IPS-15b (cell line): ENCODE results near the gene SMARCC2.

ENCODE experiments used
- H3K27me3 ChIP-seq: one replicate; pipeline ENCODE4 v1.6.1; 2013; ENCODE audit warnings: low read length; ENCODE audit not compliant: control insufficient read depth, insufficient read depth
- H3K36me3 ChIP-seq: one replicate; pipeline ENCODE4 v1.6.1; 2013; ENCODE audit warnings: low read length; ENCODE audit not compliant: control insufficient read depth, insufficient read depth
- H3K4me1 ChIP-seq: one replicate; pipeline ENCODE4 v1.6.1; 2013; ENCODE audit warnings: mild to moderate bottlenecking, low read length; ENCODE audit not compliant: control insufficient read depth, insufficient read depth
- H3K4me3 ChIP-seq: one replicate; pipeline ENCODE4 v1.5.1; 2013; ENCODE audit warnings: low read depth, low read length
- H3K9ac ChIP-seq: one replicate; pipeline ENCODE4 v1.6.1; 2013; ENCODE audit warnings: low read depth, mild to moderate bottlenecking, low read length
- H3K9me3 ChIP-seq: one replicate; pipeline ENCODE4 v1.6.1; 2013; ENCODE audit warnings: mild to moderate bottlenecking, low read length; ENCODE audit not compliant: control insufficient read depth, insufficient read depth

The SMARCC2 gene

DNA sequence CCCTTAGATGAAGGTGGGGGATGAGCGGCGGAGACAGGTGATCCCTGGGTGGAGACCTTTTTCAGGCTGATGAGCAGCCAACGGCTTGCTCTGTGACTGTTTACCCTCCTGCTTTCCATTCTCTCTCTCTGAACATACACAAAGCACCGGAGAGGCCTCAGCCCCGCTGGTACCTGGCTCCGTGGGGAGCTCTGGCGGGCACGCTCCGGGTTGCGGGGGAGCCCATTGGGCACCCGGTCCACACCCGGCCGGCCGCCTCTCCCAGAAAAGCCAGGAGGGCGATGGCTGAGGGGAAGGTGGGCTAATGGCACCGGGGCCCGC, 545 bp downstream of the SMARCC2 start:
- Histone ChIP-seq H3K36me3 (peaks cover 21% of the 10 kb centered on the region), H3K27me3 (no peaks in the 10 kb centered on the region), H3K9me3 (no peaks in the 10 kb centered on the region), H3K4me1 (peaks cover 8% of the 10 kb centered on the region), H3K9ac (peak overlapping the region; percentile 71), H3K4me3 (peak overlapping the region; percentile 82)

GRCh38 chr12:56188131-56188777, 1.0 kb downstream of the SMARCC2 start:
- peak overlapping the region; percentile 71 for H3K9ac ChIP-seq
- no peaks in the 10 kb centered on the region for H3K27me3 ChIP-seq
- H3K4me1 ChIP-seq = peaks cover 8% of the 10 kb centered on the region
- peaks cover 26% of the 10 kb centered on the region for H3K36me3 ChIP-seq
- no peaks in the 10 kb centered on the region for H3K9me3 ChIP-seq
- H3K4me3 ChIP-seq = peak overlapping the region; percentile 82

DNA sequence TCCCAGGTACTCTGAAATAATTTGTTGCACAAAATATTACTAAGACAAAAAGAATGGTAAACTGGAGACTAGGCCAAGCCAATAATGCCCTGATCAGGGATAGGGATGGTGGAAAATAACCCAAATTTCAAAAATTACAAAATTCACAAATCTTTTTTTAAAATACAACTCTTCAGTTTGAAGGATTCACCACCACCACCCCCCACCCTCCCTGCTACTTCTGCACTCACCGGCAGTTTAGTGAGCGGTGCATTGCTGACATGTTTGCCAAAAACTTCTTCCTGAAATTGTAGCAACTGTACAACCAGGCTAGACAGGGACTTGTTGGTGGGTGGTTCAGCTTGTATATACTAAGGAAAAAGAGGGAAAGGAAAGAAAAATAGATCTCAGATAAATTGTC, 2.3 kb downstream of the SMARCC2 start:
- H3K4me3 ChIP-seq = no peak overlapping the region
- H3K9me3 ChIP-seq = no peaks in the 10 kb centered on the region
- peaks cover 8% of the 10 kb centered on the region for H3K4me1 ChIP-seq
- H3K9ac ChIP-seq = no peak overlapping the region
- H3K27me3 ChIP-seq = no peaks in the 10 kb centered on the region
- H3K36me3 ChIP-seq = peaks cover 31% of the 10 kb centered on the region

- H3K9me3 ChIP-seq = no peaks in the 10 kb centered on the region
- H3K4me1 ChIP-seq = no peaks in the 10 kb centered on the region
- peaks cover 53% of the 10 kb centered on the region for H3K36me3 ChIP-seq
- no peaks in the 10 kb centered on the region for H3K27me3 ChIP-seq
- H3K9ac ChIP-seq = no peak overlapping the region
- no peak overlapping the region for H3K4me3 ChIP-seq
Measured at GRCh38 chr12:56178347-56178746, 10.9 kb downstream of the SMARCC2 start.

- no peaks in the 10 kb centered on the region for H3K9me3 ChIP-seq
- no peak overlapping the region for H3K9ac ChIP-seq
- peaks cover 65% of the 10 kb centered on the region for H3K36me3 ChIP-seq
- no peaks in the 10 kb centered on the region for H3K27me3 ChIP-seq
- no peak overlapping the region for H3K4me3 ChIP-seq
- no peaks in the 10 kb centered on the region for H3K4me1 ChIP-seq
Measured at GRCh38 chr12:56172839-56173238, 16.4 kb downstream of the SMARCC2 start.

DNA sequence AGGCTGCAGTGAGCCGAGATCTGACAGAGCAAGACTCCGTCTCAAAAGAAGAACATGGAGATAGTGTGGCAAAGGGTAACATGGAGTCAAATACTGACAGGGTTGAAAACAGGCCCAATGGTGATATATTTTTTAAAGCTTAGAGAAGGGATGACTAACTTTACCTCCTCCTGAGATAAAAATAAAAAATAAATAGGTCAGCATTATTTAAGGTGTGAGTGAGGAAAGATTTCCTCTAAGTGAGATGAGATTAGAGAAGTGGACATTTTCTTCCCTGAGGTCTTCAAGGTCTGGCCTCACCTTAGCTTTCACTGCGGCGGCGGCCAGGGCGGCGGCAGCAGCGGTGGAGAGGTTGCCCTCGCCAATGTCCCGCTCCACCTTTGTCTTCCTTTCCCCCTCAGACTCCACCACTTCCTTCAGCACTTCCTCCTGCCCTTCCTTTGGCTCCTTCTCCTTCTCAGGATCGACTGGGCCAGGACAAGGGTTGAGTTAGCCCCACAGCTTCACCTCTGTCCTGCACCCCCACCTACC, 20.0 kb downstream of the SMARCC2 start:
- Histone ChIP-seq H3K27me3 (no peaks in the 10 kb centered on the region), H3K4me3 (no peak overlapping the region), H3K4me1 (no peaks in the 10 kb centered on the region), H3K9me3 (no peaks in the 10 kb centered on the region), H3K9ac (no peak overlapping the region), H3K36me3 (peaks cover 69% of the 10 kb centered on the region)

GRCh38 chr12:56165369-56165768, 23.9 kb downstream of the SMARCC2 start:
- no peaks in the 10 kb centered on the region for H3K27me3 ChIP-seq
- peaks cover 69% of the 10 kb centered on the region for H3K36me3 ChIP-seq
- no peak overlapping the region for H3K4me3 ChIP-seq
- H3K4me1 ChIP-seq = peaks cover 14% of the 10 kb centered on the region
- no peaks in the 10 kb centered on the region for H3K9me3 ChIP-seq
- no peak overlapping the region for H3K9ac ChIP-seq

DNA sequence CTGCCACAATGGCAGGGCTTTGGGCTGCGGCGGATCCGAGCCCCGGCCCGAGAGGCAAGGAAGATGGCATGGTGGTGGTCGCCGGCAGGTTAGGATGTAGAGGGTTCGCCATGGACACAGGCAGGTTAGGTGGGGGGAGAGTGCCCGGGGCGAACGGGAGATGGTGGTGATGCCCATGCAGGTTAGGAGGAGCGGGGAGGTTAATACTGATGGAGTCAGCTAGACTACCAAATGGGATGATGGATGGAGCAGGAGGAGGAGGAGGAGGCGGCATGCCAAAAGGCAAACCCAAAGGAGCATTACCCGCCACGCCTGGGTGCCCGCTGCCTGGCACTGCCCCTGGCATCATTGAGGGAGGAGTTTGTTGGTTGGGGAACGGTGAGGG, 24.9 kb downstream of the SMARCC2 start:
- Histone ChIP-seq H3K9me3 (no peaks in the 10 kb centered on the region), H3K27me3 (no peaks in the 10 kb centered on the region), H3K4me1 (peaks cover 19% of the 10 kb centered on the region), H3K9ac (no peak overlapping the region), H3K36me3 (peaks cover 70% of the 10 kb centered on the region), H3K4me3 (no peak overlapping the region)

- peaks cover 19% of the 10 kb centered on the region for H3K4me1 ChIP-seq
- no peaks in the 10 kb centered on the region for H3K27me3 ChIP-seq
- H3K4me3 ChIP-seq = no peak overlapping the region
- peaks cover 70% of the 10 kb centered on the region for H3K36me3 ChIP-seq
- H3K9ac ChIP-seq = no peak overlapping the region
- H3K9me3 ChIP-seq = no peaks in the 10 kb centered on the region
Measured at GRCh38 chr12:56163533-56164344, 25.5 kb downstream of the SMARCC2 start.

DNA sequence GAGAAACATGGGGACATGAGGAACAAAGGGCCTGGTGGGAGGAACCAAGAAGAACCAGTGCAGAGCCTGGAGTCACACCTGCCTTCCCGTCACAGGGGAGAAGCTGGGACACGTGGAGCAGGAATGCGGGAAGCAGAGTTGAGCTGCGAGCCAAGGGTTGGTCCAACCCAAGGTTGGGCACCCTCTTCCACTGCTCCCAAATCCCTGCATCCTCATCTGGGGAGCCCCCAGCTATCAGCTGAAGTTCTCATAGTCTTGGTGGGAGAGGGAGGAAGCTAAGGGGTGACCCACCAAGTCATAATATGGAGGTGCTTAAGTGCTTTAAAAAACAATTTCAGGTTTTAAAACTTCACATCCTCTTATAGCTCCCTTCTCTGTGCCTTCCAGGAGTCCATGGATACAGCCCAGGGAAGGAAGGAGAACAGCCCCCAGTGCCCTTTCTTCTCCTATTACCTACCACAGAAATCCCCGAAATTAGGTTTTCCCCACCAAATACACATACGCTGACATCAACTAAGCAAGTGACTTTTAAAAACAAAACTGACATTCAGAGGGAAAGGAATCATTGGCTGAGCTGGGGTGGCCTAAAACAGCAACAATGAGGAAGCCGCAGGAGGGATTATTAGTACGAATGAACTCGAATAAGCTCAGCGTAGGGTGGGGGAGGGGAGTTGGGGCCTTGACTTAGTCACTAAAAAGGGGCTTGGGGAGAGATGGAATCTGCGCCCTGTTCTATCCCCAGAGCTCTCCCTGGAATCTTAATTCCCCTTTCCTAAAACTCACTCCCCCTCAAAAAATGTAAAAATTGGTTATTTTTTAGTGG, 26.6 kb downstream of the SMARCC2 start:
- Histone ChIP-seq H3K4me1 (peaks cover 19% of the 10 kb centered on the region), H3K9ac (peak overlapping the region; percentile 51), H3K4me3 (no peak overlapping the region), H3K27me3 (no peaks in the 10 kb centered on the region), H3K36me3 (peaks cover 61% of the 10 kb centered on the region), H3K9me3 (no peaks in the 10 kb centered on the region)

DNA sequence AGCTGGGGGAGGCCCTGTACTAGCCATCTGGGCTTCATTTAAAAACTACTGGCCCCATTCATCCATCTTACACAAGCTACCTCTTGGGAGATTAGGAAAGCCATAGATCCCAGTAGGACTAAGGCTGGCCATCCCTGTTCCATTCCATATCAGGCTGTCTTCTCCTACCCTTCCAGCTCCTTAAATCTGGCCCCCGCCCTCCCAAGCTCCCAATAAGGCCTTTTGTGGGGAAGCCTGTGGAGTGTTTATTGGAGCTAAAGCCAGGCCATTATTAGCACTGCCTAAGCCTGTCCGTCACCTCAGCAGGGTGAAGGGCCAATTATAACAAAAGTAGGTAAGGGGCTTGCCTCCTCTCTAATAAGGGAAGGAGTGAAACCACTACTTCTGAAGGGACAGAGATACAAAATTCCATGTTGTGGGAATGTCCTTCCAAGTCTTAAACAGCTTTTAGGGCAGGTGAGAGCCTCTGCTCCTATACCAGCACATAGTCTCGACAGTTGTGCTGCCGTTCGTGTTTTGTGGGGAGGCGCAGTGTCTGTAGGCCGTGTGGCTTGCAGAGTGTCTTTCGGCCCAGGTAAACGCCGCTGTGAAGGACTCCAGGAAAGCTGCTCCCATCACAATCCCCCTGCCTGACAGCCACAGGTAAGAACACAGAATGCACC, 27.5 kb downstream of the SMARCC2 start:
- Histone ChIP-seq H3K4me1 (peaks cover 21% of the 10 kb centered on the region), H3K9me3 (no peaks in the 10 kb centered on the region), H3K36me3 (peaks cover 56% of the 10 kb centered on the region), H3K4me3 (no peak overlapping the region), H3K27me3 (no peaks in the 10 kb centered on the region), H3K9ac (no peak overlapping the region)
